ENCODE data around the gene MNAT1. TPM values are rescaled to one million over a fixed set of nuclear protein-coding genes. Genes with fewer than 3 reads are reported as not detected.

The MNAT1 gene
- total and polyA plus RNA-seq, 4 donors: 27.3 to 80.6 (median 52.9) TPM

DNA sequence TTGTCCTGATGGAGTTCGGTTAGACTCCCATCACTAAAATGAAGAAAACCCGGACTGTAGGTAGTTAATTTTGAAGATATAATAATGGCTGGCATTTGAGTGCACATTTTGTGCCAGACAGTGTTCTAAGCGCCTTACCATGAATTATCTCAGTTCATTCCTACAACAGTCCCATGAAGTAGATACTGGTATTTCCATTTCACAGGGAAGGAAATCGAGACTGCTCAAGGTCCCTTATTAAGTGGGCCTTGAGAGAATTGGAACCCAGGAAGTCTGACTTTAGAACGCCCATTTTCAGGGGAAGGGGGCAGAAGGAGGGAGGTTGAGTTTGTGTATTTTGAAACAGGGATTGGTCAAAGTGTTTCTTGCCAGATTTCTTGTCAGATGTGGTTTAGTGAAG lies 855 bp downstream of the MNAT1 start:
- WGBS (ENCODE audit: insufficient coverage): 18% methylated on average over 2 of the region's 5 CpGs
- Histone ChIP-seq H3K27me3 (ENCODE audit: control insufficient read depth, insufficient read depth, low read length) (peaks cover 5% of the 10 kb centered on the region), H3K36me3 (ENCODE audit: control insufficient read depth, insufficient read depth, low read length) (no peaks in the 10 kb centered on the region), H3K4me1 (ENCODE audit: control insufficient read depth, insufficient read depth, low read length) (no peaks in the 10 kb centered on the region), H3K9me3 (ENCODE audit: control insufficient read depth, insufficient read depth, low read length) (no peaks in the 10 kb centered on the region), H3K27ac (ENCODE audit: low read depth, low read length) (no peak overlapping the region), H3K4me3 (ENCODE audit: low read depth, low read length) (peak overlapping the region; percentile 74)
- DNase-seq (ENCODE audit: low read depth in 4 of 6, low spot score in 6 of 6): peak in 1 of 6 donors; percentile 7

DNA sequence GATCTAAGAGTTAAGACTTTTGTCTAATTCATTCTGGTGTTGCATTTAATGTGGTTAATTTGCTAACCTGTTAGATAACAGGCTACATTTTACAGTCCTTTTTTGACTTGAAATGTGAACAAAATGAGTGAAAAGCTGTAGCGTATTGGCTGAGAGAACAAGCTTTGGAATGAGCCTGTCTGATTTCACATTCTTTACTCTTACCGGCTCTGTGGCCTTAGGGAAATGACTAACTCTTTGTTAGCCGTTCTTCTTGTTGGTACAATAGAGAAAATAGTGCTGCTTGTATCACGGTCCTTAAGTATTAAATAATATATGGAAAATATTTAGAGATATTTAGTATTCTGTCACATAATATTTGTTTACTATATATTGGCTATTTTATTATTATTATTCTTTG lies 1.9 kb downstream of the MNAT1 start:
- Histone ChIP-seq H3K4me3 (ENCODE audit: low read depth, low read length) (peak overlapping the region; percentile 14), H3K27me3 (ENCODE audit: control insufficient read depth, insufficient read depth, low read length) (peaks cover 5% of the 10 kb centered on the region), H3K9me3 (ENCODE audit: control insufficient read depth, insufficient read depth, low read length) (no peaks in the 10 kb centered on the region), H3K27ac (ENCODE audit: low read depth, low read length) (no peak overlapping the region), H3K36me3 (ENCODE audit: control insufficient read depth, insufficient read depth, low read length) (no peaks in the 10 kb centered on the region), H3K4me1 (ENCODE audit: control insufficient read depth, insufficient read depth, low read length) (no peaks in the 10 kb centered on the region)
- peak in 2 of 6 donors; percentile 29 to 47 for DNase-seq (ENCODE audit: low read depth in 4 of 6, low spot score in 6 of 6)
- no CpG with 5 or more reads among the region's 4 CpGs for WGBS (ENCODE audit: insufficient coverage)

DNA sequence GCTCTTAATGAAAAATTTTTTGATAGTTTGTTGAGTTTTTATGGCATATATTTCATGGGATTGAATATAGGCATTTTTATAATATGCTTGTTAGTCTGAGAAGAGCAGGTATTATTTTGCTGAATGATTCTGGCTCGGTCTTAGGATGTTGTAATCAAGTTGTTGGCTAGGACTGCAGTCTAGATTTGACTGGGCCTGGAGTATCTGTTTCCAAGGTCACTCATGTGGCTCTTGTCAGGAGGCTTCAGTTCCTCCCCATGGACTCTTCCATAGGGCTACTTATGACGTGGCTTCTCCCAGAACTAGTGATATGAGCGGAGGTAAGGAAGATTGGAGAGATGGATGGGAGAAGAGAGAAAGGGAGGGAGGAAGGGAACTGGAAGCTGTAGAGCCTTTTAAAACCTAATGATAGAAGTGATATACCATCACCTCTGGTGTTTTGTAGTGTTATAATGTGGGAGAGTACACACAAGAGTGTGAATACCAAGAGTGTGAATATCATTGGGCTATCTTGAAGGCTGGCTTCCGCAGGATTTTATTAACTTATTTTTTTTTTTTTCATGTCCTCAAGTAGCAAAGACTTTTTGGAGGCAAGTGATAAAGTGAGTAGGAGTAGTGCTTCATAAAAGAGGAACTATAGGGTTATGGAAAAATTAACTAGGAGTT lies 4.4 kb downstream of the MNAT1 start:
- no peak for DNase-seq (ENCODE audit: low read depth in 4 of 6, low spot score in 6 of 6)
- Histone ChIP-seq H3K36me3 (ENCODE audit: control insufficient read depth, insufficient read depth, low read length) (no peaks in the 10 kb centered on the region), H3K27ac (ENCODE audit: low read depth, low read length) (no peak overlapping the region), H3K27me3 (ENCODE audit: control insufficient read depth, insufficient read depth, low read length) (no peaks in the 10 kb centered on the region), H3K4me1 (ENCODE audit: control insufficient read depth, insufficient read depth, low read length) (no peaks in the 10 kb centered on the region), H3K9me3 (ENCODE audit: control insufficient read depth, insufficient read depth, low read length) (no peaks in the 10 kb centered on the region), H3K4me3 (ENCODE audit: low read depth, low read length) (no peak overlapping the region)
- WGBS (ENCODE audit: insufficient coverage): 100% methylated on average over 2 of the region's 4 CpGs

DNA sequence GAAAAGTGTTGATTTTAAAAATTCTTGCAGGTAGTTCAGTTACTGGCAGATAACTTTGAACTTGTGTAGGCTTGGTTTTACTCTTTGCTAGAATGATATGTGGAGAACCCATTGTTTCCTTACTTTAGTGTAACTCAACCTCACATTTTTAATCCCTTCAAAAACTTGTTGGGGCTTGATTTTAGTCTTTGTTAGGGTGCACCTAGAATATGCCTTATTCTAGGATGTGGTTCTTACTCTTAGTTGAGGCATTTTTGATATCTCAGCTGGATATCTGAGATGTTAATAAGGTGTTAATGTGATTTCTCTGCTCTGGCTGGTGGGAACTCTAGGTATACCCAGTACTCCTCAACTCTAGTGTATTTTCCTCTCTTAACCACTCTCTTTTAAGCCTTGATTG lies 10.0 kb downstream of the MNAT1 start:
- Histone ChIP-seq H3K4me1 (ENCODE audit: control insufficient read depth, insufficient read depth, low read length) (no peaks in the 10 kb centered on the region), H3K36me3 (ENCODE audit: control insufficient read depth, insufficient read depth, low read length) (no peaks in the 10 kb centered on the region), H3K27ac (ENCODE audit: low read depth, low read length) (no peak overlapping the region), H3K27me3 (ENCODE audit: control insufficient read depth, insufficient read depth, low read length) (no peaks in the 10 kb centered on the region), H3K4me3 (ENCODE audit: low read depth, low read length) (no peak overlapping the region), H3K9me3 (ENCODE audit: control insufficient read depth, insufficient read depth, low read length) (no peaks in the 10 kb centered on the region)
- no peak for DNase-seq (ENCODE audit: low read depth in 4 of 6, low spot score in 6 of 6)

DNA sequence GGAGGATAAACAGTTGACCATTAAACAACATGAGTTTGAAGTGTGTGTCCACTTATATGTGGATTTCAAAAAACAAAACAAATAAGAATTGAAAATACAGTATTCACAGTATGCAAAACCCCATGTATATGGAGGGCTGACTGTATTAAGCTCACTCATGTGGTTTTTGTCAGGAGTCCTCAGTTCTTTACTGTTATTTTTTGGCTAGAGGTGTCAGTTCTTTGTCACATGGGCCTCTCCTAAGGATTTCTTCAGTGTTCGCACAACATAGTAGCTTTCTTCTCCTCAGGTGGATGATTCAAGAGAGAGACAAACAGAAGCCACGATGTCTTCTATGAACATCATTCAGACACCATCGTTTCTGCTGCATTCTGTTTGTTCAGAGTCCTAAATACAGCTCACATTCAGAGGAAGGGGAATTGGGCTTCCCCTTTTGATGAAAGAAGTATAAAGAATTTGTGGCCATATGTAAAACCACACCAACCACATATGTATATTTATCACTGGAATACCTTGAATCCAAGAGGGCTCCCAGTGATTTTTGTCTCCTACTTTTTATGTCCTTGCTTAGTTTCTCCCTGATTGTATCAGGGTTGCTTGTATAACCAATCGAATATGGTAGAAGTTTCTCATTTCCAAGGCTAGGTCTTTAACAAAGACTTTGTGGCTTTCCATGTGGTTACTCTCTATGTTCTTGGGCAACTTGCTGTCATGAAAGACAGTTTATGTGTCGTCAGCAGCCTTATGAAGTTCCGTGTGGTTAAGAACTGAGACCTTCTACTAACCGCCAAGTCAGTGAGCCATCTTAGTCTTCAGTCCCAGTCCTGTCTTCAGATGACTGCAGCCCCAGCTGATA lies 18.9 kb downstream of the MNAT1 start:
- Histone ChIP-seq H3K4me3 (ENCODE audit: low read depth, low read length) (no peak overlapping the region), H3K36me3 (ENCODE audit: control insufficient read depth, insufficient read depth, low read length) (no peaks in the 10 kb centered on the region), H3K27me3 (ENCODE audit: control insufficient read depth, insufficient read depth, low read length) (no peaks in the 10 kb centered on the region), H3K4me1 (ENCODE audit: control insufficient read depth, insufficient read depth, low read length) (no peaks in the 10 kb centered on the region), H3K27ac (ENCODE audit: low read depth, low read length) (no peak overlapping the region), H3K9me3 (ENCODE audit: control insufficient read depth, insufficient read depth, low read length) (no peaks in the 10 kb centered on the region)
- DNase-seq (ENCODE audit: low read depth in 4 of 6, low spot score in 6 of 6): no peak
- WGBS (ENCODE audit: insufficient coverage): 100% methylated on average over 4 of the region's 7 CpGs

DNA sequence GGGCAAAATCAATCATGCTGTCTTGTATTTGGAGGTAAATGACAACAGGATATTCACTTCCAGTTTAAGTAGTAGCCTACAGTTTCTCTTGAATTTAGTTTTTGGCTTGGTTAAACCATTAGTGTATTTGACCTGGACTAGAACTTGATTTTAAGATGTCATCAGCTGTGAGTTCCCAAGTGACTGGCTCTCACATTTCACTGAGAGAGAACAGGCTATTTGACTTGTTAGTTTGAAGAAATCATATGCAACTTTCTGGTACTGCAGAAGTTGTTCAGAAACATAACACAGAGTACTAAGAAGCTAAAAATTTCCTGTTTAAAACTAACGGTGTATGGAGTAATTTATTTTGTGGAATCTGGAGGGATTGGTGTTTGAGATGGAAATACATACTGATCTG lies 22.3 kb downstream of the MNAT1 start:
- no peak for DNase-seq (ENCODE audit: low read depth in 4 of 6, low spot score in 6 of 6)
- no peak overlapping the region for H3K27ac ChIP-seq (ENCODE audit: low read depth, low read length)
- H3K27me3 ChIP-seq (ENCODE audit: control insufficient read depth, insufficient read depth, low read length): no peaks in the 10 kb centered on the region
- H3K4me3 ChIP-seq (ENCODE audit: low read depth, low read length): no peak overlapping the region
- no peaks in the 10 kb centered on the region for H3K9me3 ChIP-seq (ENCODE audit: control insufficient read depth, insufficient read depth, low read length)
- no CpG with 5 or more reads among the region's 1 CpG for WGBS (ENCODE audit: insufficient coverage)
- no peaks in the 10 kb centered on the region for H3K4me1 ChIP-seq (ENCODE audit: control insufficient read depth, insufficient read depth, low read length)
- H3K36me3 ChIP-seq (ENCODE audit: control insufficient read depth, insufficient read depth, low read length): no peaks in the 10 kb centered on the region

DNA sequence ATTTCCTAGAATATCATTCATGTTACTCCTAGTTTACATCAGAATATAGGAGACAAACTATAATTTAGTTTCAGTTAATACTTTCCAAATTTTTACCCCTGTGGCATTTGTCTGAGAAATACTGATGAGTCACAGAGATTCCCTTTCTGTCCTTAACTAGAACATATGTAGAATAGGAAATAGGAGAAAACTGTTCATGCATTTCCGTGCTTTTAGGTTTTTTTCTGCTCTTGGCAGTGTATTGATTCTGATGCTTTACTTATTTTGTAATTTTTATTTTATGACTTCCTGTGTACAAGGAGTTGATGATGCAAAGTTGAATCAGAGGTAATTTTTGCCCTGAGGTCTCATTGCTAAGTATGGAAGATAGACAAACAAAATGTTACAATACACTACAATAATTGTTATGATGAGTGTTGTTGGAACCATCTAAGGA lies 23.0 kb downstream of the MNAT1 start:
- Histone ChIP-seq H3K36me3 (ENCODE audit: control insufficient read depth, insufficient read depth, low read length) (no peaks in the 10 kb centered on the region), H3K4me3 (ENCODE audit: low read depth, low read length) (no peak overlapping the region), H3K4me1 (ENCODE audit: control insufficient read depth, insufficient read depth, low read length) (no peaks in the 10 kb centered on the region), H3K9me3 (ENCODE audit: control insufficient read depth, insufficient read depth, low read length) (no peaks in the 10 kb centered on the region), H3K27me3 (ENCODE audit: control insufficient read depth, insufficient read depth, low read length) (no peaks in the 10 kb centered on the region), H3K27ac (ENCODE audit: low read depth, low read length) (no peak overlapping the region)
- WGBS (ENCODE audit: insufficient coverage): no CpG with 5 or more reads among the region's 1 CpG
- no peak for DNase-seq (ENCODE audit: low read depth in 4 of 6, low spot score in 6 of 6)

DNA sequence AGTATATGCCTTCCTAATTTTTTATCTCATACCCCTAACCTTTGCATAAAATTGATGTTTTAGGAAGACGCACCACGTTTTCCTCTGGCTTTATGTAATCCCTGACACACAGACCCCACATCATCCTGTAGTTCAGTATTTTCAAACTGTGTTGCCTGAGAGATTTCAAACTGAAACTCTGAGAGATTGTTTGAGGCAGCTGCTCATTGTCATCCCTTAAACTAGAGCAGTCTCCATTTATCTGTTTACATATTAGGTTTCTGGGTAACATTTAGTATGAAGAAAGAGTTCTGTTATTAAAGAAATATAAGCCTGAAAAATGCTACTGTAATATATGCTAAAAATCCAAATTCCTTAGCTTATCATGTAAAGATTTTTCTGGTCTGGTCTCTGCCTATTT lies 24.3 kb downstream of the MNAT1 start:
- Histone ChIP-seq H3K27me3 (ENCODE audit: control insufficient read depth, insufficient read depth, low read length) (no peaks in the 10 kb centered on the region), H3K4me3 (ENCODE audit: low read depth, low read length) (no peak overlapping the region), H3K27ac (ENCODE audit: low read depth, low read length) (no peak overlapping the region), H3K9me3 (ENCODE audit: control insufficient read depth, insufficient read depth, low read length) (no peaks in the 10 kb centered on the region), H3K4me1 (ENCODE audit: control insufficient read depth, insufficient read depth, low read length) (no peaks in the 10 kb centered on the region), H3K36me3 (ENCODE audit: control insufficient read depth, insufficient read depth, low read length) (no peaks in the 10 kb centered on the region)
- WGBS (ENCODE audit: insufficient coverage): no CpG with 5 or more reads among the region's 2 CpGs
- no peak for DNase-seq (ENCODE audit: low read depth in 4 of 6, low spot score in 6 of 6)

DNA sequence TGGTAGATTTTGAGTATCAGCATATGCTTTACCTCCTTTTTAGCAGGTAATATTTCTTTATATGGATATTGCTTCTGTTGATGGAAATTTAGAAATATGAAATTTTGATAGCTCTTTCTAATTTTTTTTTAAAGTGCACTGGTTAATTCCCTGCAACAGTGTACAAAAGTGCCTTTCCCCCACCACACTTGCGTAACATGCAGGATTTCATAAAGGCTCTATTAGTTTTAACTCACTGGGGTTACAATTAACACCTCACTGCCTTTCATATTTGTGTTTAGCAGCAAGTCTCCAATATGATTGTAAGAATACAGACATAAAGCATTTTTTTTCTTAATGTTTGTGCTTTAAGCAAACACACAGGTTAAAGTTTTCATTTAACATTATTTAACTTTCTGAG lies 25.6 kb downstream of the MNAT1 start:
- DNase-seq (ENCODE audit: low read depth in 4 of 6, low spot score in 6 of 6): no peak
- H3K4me3 ChIP-seq (ENCODE audit: low read depth, low read length): no peak overlapping the region
- no peak overlapping the region for H3K27ac ChIP-seq (ENCODE audit: low read depth, low read length)
- H3K27me3 ChIP-seq (ENCODE audit: control insufficient read depth, insufficient read depth, low read length): no peaks in the 10 kb centered on the region
- no peaks in the 10 kb centered on the region for H3K36me3 ChIP-seq (ENCODE audit: control insufficient read depth, insufficient read depth, low read length)
- no CpG with 5 or more reads among the region's 1 CpG for WGBS (ENCODE audit: insufficient coverage)
- no peaks in the 10 kb centered on the region for H3K4me1 ChIP-seq (ENCODE audit: control insufficient read depth, insufficient read depth, low read length)
- H3K9me3 ChIP-seq (ENCODE audit: control insufficient read depth, insufficient read depth, low read length): no peaks in the 10 kb centered on the region

Data from spinal cord (tissue), 10 donors.